ENCODE measurements around the gene VPS35.
"Not testable (repeated sequence)": the region's sequence is repeated elsewhere in the genome, so short reads cannot be mapped to it uniquely, and the experiment has no call there.

The VPS35 gene

GRCh38 chr16:46650254-46650623, 38.7 kb downstream of the VPS35 start:
- DNase-seq = no peak

- DNase-seq = no peak
Observed at GRCh38 chr16:46649588-46650253, 39.3 kb downstream of the VPS35 start.

- DNase-seq = no peak
Observed at GRCh38 chr16:46648656-46649055, 40.3 kb downstream of the VPS35 start.

GRCh38 chr16:46638947-46639925, 49.7 kb downstream of the VPS35 start:
- no peak for DNase-seq

- DNase-seq = no peak
Observed at GRCh38 chr16:46632778-46633733, 55.9 kb downstream of the VPS35 start.

- DNase-seq = no peak
Observed at GRCh38 chr16:46629331-46630219, 59.4 kb downstream of the VPS35 start.

GRCh38 chr16:46627746-46628145, 61.2 kb downstream of the VPS35 start:
- DNase-seq = no peak

GRCh38 chr16:46626681-46627080, 62.3 kb downstream of the VPS35 start:
- not testable (repeated sequence) for DNase-seq

GRCh38 chr16:46624862-46625261, 64.1 kb downstream of the VPS35 start:
- not testable (repeated sequence) for DNase-seq

- DNase-seq = not testable (repeated sequence)
Observed at GRCh38 chr16:46623707-46624106, 65.3 kb downstream of the VPS35 start.

- not testable (repeated sequence) for DNase-seq
Observed at GRCh38 chr16:46623246-46623645, 65.7 kb downstream of the VPS35 start.

- DNase-seq = no peak
Observed at GRCh38 chr16:46621934-46622676, 66.9 kb downstream of the VPS35 start.

- peak; percentile 95 for DNase-seq
Observed at GRCh38 chr16:46621006-46621933, 67.7 kb downstream of the VPS35 start, which contains the start of gene SHCBP1. Gene SHCBP1, minus strand, starts transcription at chr16:46621379. Its CDS starts 20 bp downstream, at chr16:46621359.

GRCh38 chr16:46620266-46621005, 68.5 kb downstream of the VPS35 start:
- no peak for DNase-seq

GRCh38 chr16:46618516-46618915, 70.5 kb downstream of the VPS35 start:
- no peak for DNase-seq

- no peak for DNase-seq
Observed at GRCh38 chr16:46614006-46614405, 75.0 kb downstream of the VPS35 start.

- DNase-seq = no peak
Observed at GRCh38 chr16:46613352-46613751, 75.6 kb downstream of the VPS35 start.

GRCh38 chr16:46612121-46612520, 76.9 kb downstream of the VPS35 start:
- DNase-seq = no peak

- peak; percentile 29 for DNase-seq
Observed at GRCh38 chr16:46607529-46607928, 81.4 kb downstream of the VPS35 start.
